PC-3 (cell line): ENCODE data around the gene LDHD.

Source experiments
- EZH2 ChIP-seq: fragments of 300-600 bp; sonication (generic); IDR thresholded peaks from one replicate; pipeline ENCODE4 v1.6.1; 2017; ENCODE audit warnings: antibody characterized with exemption, mild to moderate bottlenecking, low read length; ENCODE audit not compliant: unreplicated experiment
- EZH2phosphoT487 ChIP-seq: fragments of 300-600 bp; sonication (generic); IDR thresholded peaks from 2 replicates; pipeline ENCODE4 v1.6.1; 2018; ENCODE audit warnings: mild to moderate bottlenecking, antibody characterized with exemption, low read length, borderline replicate concordance
- TF ChIP-seq, protein P1 (sequence below): fragments of 300-600 bp; sonication (generic); conservative IDR thresholded peaks from 2 replicates; pipeline ENCODE4 v1.5.1; 2017; ENCODE audit warnings: antibody characterized with exemption, low read depth, mild to moderate bottlenecking, low read length

DNA sequence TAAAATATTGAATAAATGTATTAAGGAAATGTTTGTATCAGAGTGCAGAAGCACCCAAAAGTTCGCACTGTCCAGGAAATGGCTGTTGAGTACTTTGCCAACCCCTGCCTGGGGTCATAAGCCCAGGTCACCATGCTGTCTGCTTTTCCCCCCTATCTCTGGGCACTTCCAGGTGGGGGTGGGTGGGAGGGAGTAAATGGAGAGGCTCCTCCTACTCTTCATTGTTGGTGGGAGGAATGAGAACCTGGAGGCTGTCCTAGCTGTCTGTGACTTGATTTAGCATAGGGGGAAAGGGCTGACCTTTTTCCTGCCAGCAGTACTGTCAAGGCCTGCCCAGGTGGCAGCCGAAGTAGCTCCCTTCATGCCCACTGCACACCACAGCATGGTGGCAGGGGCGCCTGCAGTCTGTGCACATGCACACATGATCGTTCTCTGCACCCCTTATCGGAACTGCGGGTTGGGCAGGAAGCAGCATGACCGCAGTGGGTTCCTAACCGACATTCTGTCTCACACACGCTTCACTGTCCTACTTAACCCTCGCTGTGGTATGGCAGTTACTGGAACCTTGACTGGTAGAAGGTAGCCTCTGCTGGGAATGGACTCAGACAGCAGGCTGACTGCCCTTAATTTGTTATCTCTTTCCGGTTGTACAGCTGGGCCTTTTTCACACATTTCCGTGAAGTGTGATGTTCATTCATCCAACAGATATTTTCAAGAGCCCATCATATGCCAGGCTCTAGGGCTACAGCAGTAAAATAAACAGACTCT lies 41.5 kb downstream of the LDHD start:
- TF ChIP-seq, protein P1, sequence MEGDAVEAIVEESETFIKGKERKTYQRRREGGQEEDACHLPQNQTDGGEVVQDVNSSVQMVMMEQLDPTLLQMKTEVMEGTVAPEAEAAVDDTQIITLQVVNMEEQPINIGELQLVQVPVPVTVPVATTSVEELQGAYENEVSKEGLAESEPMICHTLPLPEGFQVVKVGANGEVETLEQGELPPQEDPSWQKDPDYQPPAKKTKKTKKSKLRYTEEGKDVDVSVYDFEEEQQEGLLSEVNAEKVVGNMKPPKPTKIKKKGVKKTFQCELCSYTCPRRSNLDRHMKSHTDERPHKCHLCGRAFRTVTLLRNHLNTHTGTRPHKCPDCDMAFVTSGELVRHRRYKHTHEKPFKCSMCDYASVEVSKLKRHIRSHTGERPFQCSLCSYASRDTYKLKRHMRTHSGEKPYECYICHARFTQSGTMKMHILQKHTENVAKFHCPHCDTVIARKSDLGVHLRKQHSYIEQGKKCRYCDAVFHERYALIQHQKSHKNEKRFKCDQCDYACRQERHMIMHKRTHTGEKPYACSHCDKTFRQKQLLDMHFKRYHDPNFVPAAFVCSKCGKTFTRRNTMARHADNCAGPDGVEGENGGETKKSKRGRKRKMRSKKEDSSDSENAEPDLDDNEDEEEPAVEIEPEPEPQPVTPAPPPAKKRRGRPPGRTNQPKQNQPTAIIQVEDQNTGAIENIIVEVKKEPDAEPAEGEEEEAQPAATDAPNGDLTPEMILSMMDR: no peak
- TF ChIP-seq EZH2: no peak
- no peak for TF ChIP-seq EZH2phosphoT487
